IPS-20b (cell line): ENCODE results near the gene AGAP1.

Source experiments
- H3K27ac ChIP-seq: one replicate; pipeline ENCODE4 v1.5.1; 2013; ENCODE audit warnings: low read length
- H3K27me3 ChIP-seq: 2 replicates; pipeline ENCODE4 v1.6.1; 2013; ENCODE audit warnings: mild to moderate bottlenecking, low read length, inconsistent platforms; ENCODE audit not compliant: insufficient read depth
- H3K36me3 ChIP-seq: 2 replicates; pipeline ENCODE4 v1.6.1; 2013; ENCODE audit warnings: low read depth, mild to moderate bottlenecking, inconsistent platforms, low read length, moderate library complexity; ENCODE audit not compliant: insufficient read depth
- H3K4me1 ChIP-seq: 2 replicates; pipeline ENCODE4 v1.6.1; 2013; ENCODE audit warnings: mild to moderate bottlenecking, control low read depth, inconsistent platforms, low read length, moderate library complexity; ENCODE audit not compliant: insufficient read depth
- H3K4me3 ChIP-seq: 2 replicates; pipeline ENCODE4 v1.5.1; 2013; ENCODE audit warnings: mild to moderate bottlenecking, low read length, inconsistent platforms
- H3K9ac ChIP-seq: 2 replicates; pipeline ENCODE4 v1.6.1; 2013; ENCODE audit warnings: low read depth, mild to moderate bottlenecking, inconsistent platforms, low read length, moderate library complexity
- H3K9me3 ChIP-seq: 2 replicates; pipeline ENCODE4 v1.6.1; 2013; ENCODE audit warnings: mild to moderate bottlenecking, low read depth, low read length, inconsistent platforms; ENCODE audit not compliant: insufficient read depth

The AGAP1 gene

GRCh38 chr2:235536711-235537110, 42.9 kb downstream of the AGAP1 start:
- Histone ChIP-seq H3K27ac (no peak overlapping the region), H3K4me1 (0 out of 2 replicates have a peak, but pooled peaks cover 3% of the 10 kb centered on the region), H3K4me3 (no peak overlapping the region), H3K9ac (no peak overlapping the region), H3K27me3 (no peaks in the 10 kb centered on the region), H3K9me3 (no peaks in the 10 kb centered on the region), H3K36me3 (no peaks in the 10 kb centered on the region)

GRCh38 chr2:235537186-235537585, 43.3 kb downstream of the AGAP1 start:
- H3K27ac ChIP-seq: no peak overlapping the region
- no peaks in the 10 kb centered on the region for H3K36me3 ChIP-seq
- no peaks in the 10 kb centered on the region for H3K9me3 ChIP-seq
- H3K4me1 ChIP-seq: peaks cover 4% of the 10 kb centered on the region; the same call in 1 of the 2 replicates
- no peak overlapping the region for H3K4me3 ChIP-seq
- H3K27me3 ChIP-seq: no peaks in the 10 kb centered on the region
- no peak overlapping the region for H3K9ac ChIP-seq

GRCh38 chr2:235537587-235537986, 43.7 kb downstream of the AGAP1 start:
- Histone ChIP-seq H3K9me3 (no peaks in the 10 kb centered on the region), H3K9ac (no peak overlapping the region), H3K36me3 (no peaks in the 10 kb centered on the region), H3K4me3 (no peak overlapping the region), H3K27me3 (no peaks in the 10 kb centered on the region), H3K4me1 (peaks cover 8% of the 10 kb centered on the region; the same call in 1 of the 2 replicates), H3K27ac (no peak overlapping the region)

- Histone ChIP-seq H3K27ac (no peak overlapping the region), H3K9me3 (no peaks in the 10 kb centered on the region), H3K9ac (no peak overlapping the region), H3K27me3 (no peaks in the 10 kb centered on the region), H3K4me1 (peaks cover 12% of the 10 kb centered on the region), H3K4me3 (no peak overlapping the region), H3K36me3 (no peaks in the 10 kb centered on the region)
These were observed 44.3 kb downstream of the AGAP1 start for GRCh38 chr2:235538144-235538639.

- H3K36me3 ChIP-seq: no peaks in the 10 kb centered on the region
- no peaks in the 10 kb centered on the region for H3K9me3 ChIP-seq
- peaks cover 17% of the 10 kb centered on the region for H3K4me1 ChIP-seq
- H3K9ac ChIP-seq: no peak overlapping the region
- H3K4me3 ChIP-seq: no peak overlapping the region
- H3K27ac ChIP-seq: no peak overlapping the region
- no peaks in the 10 kb centered on the region for H3K27me3 ChIP-seq
These were observed 45.1 kb downstream of the AGAP1 start for GRCh38 chr2:235538981-235539380.

GRCh38 chr2:235539773-235540172, 45.9 kb downstream of the AGAP1 start:
- H3K9ac ChIP-seq: no peak overlapping the region
- H3K27me3 ChIP-seq: no peaks in the 10 kb centered on the region
- H3K27ac ChIP-seq: no peak overlapping the region
- H3K9me3 ChIP-seq: no peaks in the 10 kb centered on the region
- H3K36me3 ChIP-seq: no peaks in the 10 kb centered on the region
- H3K4me1 ChIP-seq: peaks cover 17% of the 10 kb centered on the region
- H3K4me3 ChIP-seq: no peak overlapping the region

- no peaks in the 10 kb centered on the region for H3K27me3 ChIP-seq
- H3K4me1 ChIP-seq: peaks cover 22% of the 10 kb centered on the region
- H3K36me3 ChIP-seq: no peaks in the 10 kb centered on the region
- H3K9me3 ChIP-seq: no peaks in the 10 kb centered on the region
- H3K27ac ChIP-seq: no peak overlapping the region
- no peak overlapping the region for H3K4me3 ChIP-seq
- H3K9ac ChIP-seq: no peak overlapping the region
These were observed 47.2 kb downstream of the AGAP1 start for GRCh38 chr2:235541016-235541415.

GRCh38 chr2:235541838-235542549, 48.2 kb downstream of the AGAP1 start:
- Histone ChIP-seq H3K27me3 (no peaks in the 10 kb centered on the region), H3K27ac (peak overlapping the region; percentile 7), H3K4me1 (peaks cover 22% of the 10 kb centered on the region), H3K9ac (peak overlapping the region; percentile 42; the same call in 1 of the 2 replicates), H3K36me3 (no peaks in the 10 kb centered on the region), H3K4me3 (peak overlapping the region; percentile 24; the same call in 1 of the 2 replicates), H3K9me3 (no peaks in the 10 kb centered on the region)

GRCh38 chr2:235542733-235543127, 48.9 kb downstream of the AGAP1 start:
- H3K9ac ChIP-seq: peak overlapping the region; percentile 42; the same call in 1 of the 2 replicates

GRCh38 chr2:235543128-235543750, 49.4 kb downstream of the AGAP1 start:
- no peak overlapping the region for H3K27ac ChIP-seq
- H3K9ac ChIP-seq: 0 out of 2 replicates have a peak overlapping the region, but pooled peaks have one; percentile 20
- H3K36me3 ChIP-seq: no peaks in the 10 kb centered on the region
- H3K27me3 ChIP-seq: no peaks in the 10 kb centered on the region
- no peaks in the 10 kb centered on the region for H3K9me3 ChIP-seq
- H3K4me3 ChIP-seq: no peak overlapping the region
- H3K4me1 ChIP-seq: peaks cover 22% of the 10 kb centered on the region

More at GRCh38 chr2:235542733-235543127, 48.9 kb downstream of the AGAP1 start:
- H3K36me3 ChIP-seq: no peaks in the 10 kb centered on the region
- H3K9me3 ChIP-seq: no peaks in the 10 kb centered on the region
- H3K27ac ChIP-seq: no peak overlapping the region
- peaks cover 22% of the 10 kb centered on the region for H3K4me1 ChIP-seq
- H3K4me3 ChIP-seq: peak overlapping the region; percentile 24; the same call in 1 of the 2 replicates
- no peaks in the 10 kb centered on the region for H3K27me3 ChIP-seq

- Histone ChIP-seq H3K27ac (no peak overlapping the region), H3K4me1 (peaks cover 22% of the 10 kb centered on the region), H3K9me3 (no peaks in the 10 kb centered on the region), H3K9ac (0 out of 2 replicates have a peak overlapping the region, but pooled peaks have one; percentile 20), H3K4me3 (no peak overlapping the region), H3K36me3 (no peaks in the 10 kb centered on the region), H3K27me3 (no peaks in the 10 kb centered on the region)
These were observed 50.2 kb downstream of the AGAP1 start for GRCh38 chr2:235543851-235544688.
